ENCODE measurements around the gene TADA3.
"Not testable (repeated sequence)": the region's sequence is repeated elsewhere in the genome, so short reads cannot be mapped to it uniquely, and the experiment has no call there.

The TADA3 gene

DNA sequence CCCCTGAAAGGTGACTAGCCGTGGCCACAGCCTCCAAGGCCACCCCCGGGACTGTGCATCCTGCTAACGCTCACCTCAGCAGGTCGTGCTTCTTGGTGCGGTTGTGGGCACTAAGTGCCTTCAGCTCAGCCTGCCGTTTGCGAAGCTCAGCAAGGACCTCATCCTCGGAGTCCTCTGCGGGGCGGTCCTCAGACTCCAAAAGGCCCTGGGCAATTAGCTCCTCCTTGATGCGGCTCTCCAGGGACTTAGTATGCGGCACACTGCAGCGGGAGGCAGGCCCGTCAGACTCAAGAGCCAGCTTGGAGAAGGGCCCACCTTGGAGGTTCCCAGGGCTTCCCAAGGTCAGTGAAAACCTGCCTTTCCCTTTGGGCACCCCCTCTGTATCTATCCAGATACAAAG is 8.3 kb downstream of the TADA3 start:
- DNase-seq (ENCODE audit: low read depth), result no peak

- no peak for DNase-seq (ENCODE audit: low read depth)
These were observed 9.5 kb downstream of the TADA3 start for GRCh38 chr3:9782770-9783169.

- DNase-seq (ENCODE audit: low read depth), result no peak
These were observed 10.2 kb downstream of the TADA3 start for GRCh38 chr3:9781978-9782603.

- DNase-seq (ENCODE audit: low read depth), result no peak
These were observed 10.7 kb downstream of the TADA3 start for GRCh38 chr3:9781551-9781950.

- no peak for DNase-seq (ENCODE audit: low read depth)
These were observed 11.4 kb downstream of the TADA3 start for GRCh38 chr3:9780910-9781309.

- no peak for DNase-seq (ENCODE audit: low read depth)
These were observed 11.8 kb downstream of the TADA3 start for GRCh38 chr3:9780458-9780812.

GRCh38 chr3:9779721-9780457 is 12.4 kb downstream of the TADA3 start:
- DNase-seq (ENCODE audit: low read depth), result peak; percentile 26

GRCh38 chr3:9779075-9779593 is 13.1 kb downstream of the TADA3 start:
- no peak for DNase-seq (ENCODE audit: low read depth)

GRCh38 chr3:9778143-9779074 is 13.9 kb downstream of the TADA3 start:
- peak; percentile 44 for DNase-seq (ENCODE audit: low read depth)

DNA sequence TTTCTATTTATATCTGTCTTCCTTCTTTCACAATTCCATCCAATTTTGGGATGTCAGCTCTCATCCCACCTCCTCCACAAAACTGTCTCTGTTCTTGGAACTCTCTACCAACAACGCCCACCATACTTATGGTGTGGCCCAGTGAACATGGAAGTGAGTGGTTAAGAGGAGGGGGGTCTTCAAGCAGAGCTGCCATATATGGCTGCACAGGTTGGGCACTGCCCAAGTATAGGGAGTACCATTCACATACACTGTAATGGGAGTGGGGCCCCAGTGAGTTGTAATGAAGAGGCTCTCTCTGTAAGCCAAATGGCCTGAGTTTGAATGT is 14.6 kb downstream of the TADA3 start:
- no peak for DNase-seq (ENCODE audit: low read depth)

DNA sequence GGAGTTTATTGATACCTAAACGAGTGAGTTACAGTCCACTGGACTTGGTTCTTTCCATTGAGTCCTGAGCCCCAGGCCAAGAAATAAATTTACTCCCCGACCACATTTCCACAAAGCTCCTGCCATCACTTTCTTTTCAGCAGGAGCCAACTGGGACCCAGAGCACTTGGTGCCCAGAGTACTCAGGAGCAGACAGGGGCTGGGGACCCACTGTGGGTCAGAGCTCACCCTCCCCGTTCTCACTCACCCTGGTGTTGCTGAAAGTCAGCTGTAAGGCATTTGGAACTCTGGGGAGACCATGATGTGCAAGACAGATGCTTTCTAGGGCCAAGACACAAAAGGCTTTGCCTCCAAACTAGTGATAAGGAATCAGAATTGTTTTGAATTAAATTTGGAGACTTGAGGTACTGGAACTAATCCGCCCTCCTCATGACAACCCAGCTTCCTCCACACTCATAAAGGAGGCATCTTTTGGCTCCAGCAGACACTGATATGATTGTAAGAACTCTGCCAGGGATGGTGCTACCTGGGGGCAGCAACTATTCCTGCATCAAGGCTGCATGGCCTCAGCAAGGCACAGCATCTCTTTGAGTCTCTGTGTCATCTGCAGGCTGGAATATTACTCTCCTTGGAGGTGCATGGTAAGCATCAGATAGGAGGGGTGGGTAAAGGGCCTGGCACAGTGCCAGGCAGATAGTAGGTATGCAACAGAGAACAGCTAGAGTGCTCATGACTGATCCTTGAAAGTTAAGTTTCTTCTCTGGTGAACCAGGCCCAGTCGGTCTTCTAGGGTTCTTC is 15.2 kb downstream of the TADA3 start:
- no peak for DNase-seq (ENCODE audit: low read depth)

GRCh38 chr3:9771007-9771406 is 21.3 kb downstream of the TADA3 start:
- DNase-seq (ENCODE audit: low read depth), result not testable (repeated sequence)

DNA sequence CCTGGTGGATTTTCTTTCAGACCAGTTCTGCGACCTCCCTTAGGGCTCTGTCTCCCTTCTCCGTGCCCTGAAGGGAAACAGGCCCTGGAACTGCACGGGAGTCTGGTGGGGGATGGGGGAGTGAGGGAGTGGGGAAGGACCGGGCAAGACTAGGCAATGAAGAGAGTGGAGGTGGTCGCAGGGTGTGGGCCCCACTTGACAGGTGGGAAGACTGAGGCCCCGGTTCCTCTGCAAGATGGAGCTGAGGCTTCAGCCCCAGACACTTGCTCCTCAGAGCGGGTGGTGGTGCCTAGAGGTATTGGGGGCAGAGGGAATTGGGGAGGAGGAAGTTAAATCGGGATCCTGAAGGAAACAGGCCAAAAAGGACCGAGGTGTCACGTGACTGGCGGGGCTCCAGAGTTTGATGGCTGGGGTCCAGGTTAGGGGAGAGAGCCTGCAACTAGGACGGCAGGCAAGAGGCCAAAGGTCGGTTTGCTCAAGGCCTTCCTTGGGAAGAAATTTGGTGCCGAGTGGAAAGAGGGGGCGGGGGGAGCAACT is 21.9 kb downstream of the TADA3 start:
- no peak for DNase-seq (ENCODE audit: low read depth)

GRCh38 chr3:9769426-9770275 is 22.6 kb downstream of the TADA3 start, which contains the start of gene CAMK1:
Gene CAMK1, minus strand, starts transcription at chr3:9769947. Its CDS starts 2,198 bp downstream, at chr3:9767749.
- peak; percentile 49 for DNase-seq (ENCODE audit: low read depth)

DNA sequence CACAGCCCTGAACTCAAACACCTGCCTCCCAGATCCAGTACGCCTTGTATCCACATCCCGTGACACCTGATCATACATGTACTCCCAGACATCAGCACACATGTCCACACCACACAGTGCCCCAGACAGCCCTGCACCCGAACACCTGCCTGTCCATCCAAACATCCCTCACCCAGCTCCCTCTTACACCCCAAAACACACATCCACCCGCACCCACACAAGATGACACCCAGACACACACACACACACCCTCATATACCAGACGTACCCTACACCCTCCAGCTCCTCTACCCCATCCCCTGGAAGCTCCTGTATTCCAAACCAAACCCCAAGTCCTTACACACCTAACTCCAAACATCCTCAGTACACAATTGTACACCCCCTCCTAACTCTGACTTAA is 23.3 kb downstream of the TADA3 start:
- no peak for DNase-seq (ENCODE audit: low read depth)

DNA sequence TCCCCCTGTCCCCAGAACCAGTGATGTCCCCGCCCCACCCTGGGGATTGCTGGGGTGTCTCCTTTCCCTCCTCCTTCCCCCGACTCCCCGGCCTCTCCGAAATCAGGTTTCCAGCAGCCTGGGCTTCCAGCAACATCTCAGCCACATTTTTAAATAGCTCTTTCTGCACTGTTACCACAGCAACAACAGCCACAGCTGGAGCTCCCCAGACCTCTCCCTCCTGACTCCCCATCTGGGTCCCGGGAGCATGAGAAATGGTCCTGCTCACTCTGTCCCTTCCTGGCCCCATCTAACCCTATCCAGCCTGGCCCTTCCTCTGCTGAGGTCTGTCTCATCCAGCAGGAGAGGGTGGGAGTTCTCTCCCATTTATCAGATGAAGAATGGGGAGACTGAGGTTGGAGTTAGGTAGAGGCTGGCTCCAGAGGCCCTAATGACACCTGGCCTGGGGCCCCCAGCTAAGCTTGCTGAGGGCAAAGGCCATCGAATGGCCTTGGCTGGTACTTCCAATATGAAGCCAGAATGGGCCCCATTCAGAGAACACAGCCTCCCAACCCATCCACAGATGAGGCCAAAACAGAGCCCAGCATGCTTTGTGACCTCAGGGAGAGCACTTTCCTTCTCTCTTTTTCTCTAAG is 24.0 kb downstream of the TADA3 start:
- no peak for DNase-seq (ENCODE audit: low read depth)

DNA sequence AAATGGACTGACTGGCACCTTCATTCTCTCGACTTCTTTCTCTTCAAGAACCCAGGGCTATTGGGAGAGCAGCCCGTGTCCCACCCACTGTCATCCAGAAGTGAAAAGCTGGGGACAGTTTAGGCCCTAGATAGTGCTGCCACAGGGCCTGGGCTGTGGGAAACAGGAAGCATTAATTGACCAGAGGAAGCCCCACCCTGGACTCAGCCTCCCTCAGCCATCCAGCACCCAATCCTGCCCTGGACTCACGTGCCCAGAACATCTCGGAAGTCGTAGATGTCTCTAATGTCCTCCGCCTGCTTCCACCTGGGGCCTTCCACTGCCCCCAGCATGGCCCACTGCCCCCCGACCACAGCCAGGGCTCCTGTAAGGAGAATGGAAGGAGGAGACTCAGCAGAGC is 24.9 kb downstream of the TADA3 start:
- no peak for DNase-seq (ENCODE audit: low read depth)

DNA sequence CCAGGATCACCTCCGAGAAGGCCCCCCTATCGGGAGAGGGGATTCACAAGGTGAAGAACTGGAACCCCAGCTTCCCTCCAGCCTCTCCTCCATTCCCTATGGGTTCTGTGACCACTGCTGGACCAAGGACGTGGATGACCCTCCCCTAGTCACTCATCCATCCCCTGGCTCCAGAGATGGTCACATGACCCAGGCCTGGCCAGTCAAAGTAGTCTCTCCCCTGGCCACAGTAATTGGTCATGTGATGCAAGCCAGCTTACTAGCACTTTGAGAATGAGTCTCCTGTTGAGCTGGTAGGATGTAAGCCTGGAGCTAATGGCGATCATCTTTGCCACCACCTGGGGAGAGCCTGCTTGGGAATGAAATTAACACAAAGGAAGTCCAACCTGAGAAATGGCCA is 26.4 kb downstream of the TADA3 start:
- DNase-seq (ENCODE audit: low read depth), result no peak

GRCh38 chr3:9762871-9763270 is 29.4 kb downstream of the TADA3 start:
- no peak for DNase-seq (ENCODE audit: low read depth)

DNA sequence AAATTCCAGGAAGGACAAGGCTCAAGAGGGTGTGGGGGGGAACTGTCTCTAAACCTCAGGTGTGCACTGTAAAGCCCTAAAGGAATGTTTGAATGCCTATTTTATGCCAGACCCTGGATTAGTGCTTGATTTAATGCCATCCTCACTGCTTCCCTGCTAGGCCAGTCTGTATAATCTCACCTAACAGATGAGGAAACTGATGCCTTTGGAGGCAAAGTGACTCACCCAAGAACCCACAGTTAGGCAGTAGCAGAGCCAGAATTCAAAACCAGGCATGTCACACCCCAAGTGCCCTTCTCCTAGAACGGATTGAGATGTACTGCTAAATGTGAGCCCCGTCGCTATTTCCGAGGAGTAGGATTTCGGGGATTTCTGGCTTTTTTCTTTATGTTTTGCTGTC is 30.4 kb downstream of the TADA3 start:
- no peak for DNase-seq (ENCODE audit: low read depth)

Data from stimulated activated CD8-positive, alpha-beta memory T cell treated with anti-CD3 and anti-CD28 coated beads, Interleukin-4, amount 100 ng/mL, for 24 hours (primary cell).